ENCODE data around the gene SLC12A8.
A peak's percentile ranks its signal among the peaks of the same experiment; 100 is the strongest.

Gene SLC12A8

GRCh38 chr3:125136966-125137357 is 75.6 kb downstream of the SLC12A8 start:
- no peak for DNase-seq

- DNase-seq = no peak
Measured at GRCh38 chr3:125136515-125136914, 76.0 kb downstream of the SLC12A8 start.

GRCh38 chr3:125134952-125135351 is 77.6 kb downstream of the SLC12A8 start:
- DNase-seq = no peak

- DNase-seq = no peak
Measured at GRCh38 chr3:125132815-125133214, 79.7 kb downstream of the SLC12A8 start.

DNA sequence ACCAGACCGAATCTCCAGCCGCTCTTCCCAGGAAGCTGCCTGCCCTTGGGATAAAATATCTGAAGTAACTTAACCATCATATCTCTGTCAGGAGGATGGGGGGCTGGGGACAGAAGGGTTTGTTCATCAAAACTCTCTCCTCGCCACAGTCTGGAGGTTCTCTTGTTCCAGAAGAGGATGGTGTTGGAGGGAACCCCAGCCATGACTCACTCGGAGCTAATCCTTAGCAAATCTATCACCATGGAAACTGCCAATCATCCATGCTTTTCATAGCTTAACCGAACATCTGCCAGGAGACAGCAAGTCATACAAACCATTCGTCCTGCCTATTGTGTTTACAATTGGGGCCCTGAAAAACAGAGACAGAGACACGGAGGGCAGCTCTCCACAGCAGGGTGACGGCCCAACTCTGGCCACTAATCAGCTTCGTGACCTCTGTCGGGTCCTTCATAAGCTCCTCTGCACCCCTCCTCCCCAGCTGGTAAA is 83.0 kb downstream of the SLC12A8 start:
- DNase-seq = no peak

GRCh38 chr3:125128861-125129501 is 83.6 kb downstream of the SLC12A8 start:
- DNase-seq = no peak

DNA sequence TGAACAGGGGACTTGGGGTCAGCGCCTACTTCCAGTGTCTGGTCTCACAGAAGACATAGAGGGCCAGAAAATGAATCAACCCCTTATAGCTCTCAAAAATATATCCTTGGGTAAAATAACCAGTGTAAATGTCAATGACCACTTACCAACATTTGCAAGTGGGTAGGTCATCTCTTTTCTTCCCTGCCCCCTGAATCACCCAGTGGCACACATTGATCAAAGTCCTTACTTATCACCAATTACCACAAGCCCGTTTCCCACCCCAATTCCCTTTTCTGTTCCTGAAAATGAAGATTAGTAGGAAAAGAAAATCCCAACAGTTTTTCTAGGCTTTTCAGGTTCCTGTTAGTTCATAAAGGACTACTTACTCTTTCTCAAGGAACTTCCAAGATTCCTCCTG is 86.2 kb downstream of the SLC12A8 start:
- no peak for DNase-seq

DNA sequence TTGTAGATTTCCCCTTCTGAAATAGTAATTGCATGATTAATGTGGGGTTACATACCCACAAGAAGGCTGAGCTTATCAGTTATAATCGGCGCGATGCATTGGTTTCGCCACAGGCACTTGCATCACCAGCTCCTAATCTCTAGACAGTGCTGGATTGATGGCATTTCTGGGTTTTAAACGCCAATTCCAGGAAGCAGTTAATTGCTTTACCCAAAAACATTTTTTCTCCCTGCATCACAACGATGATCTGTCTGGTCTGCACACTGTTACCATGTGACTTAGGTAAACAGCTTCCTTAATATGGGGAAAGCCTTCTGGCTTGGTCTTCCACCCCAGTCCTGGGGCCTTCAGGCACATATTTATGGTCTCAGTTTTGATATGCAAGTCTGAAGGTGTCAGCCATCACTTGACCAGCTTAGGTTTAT is 86.7 kb downstream of the SLC12A8 start:
- peak; percentile 27 for DNase-seq

DNA sequence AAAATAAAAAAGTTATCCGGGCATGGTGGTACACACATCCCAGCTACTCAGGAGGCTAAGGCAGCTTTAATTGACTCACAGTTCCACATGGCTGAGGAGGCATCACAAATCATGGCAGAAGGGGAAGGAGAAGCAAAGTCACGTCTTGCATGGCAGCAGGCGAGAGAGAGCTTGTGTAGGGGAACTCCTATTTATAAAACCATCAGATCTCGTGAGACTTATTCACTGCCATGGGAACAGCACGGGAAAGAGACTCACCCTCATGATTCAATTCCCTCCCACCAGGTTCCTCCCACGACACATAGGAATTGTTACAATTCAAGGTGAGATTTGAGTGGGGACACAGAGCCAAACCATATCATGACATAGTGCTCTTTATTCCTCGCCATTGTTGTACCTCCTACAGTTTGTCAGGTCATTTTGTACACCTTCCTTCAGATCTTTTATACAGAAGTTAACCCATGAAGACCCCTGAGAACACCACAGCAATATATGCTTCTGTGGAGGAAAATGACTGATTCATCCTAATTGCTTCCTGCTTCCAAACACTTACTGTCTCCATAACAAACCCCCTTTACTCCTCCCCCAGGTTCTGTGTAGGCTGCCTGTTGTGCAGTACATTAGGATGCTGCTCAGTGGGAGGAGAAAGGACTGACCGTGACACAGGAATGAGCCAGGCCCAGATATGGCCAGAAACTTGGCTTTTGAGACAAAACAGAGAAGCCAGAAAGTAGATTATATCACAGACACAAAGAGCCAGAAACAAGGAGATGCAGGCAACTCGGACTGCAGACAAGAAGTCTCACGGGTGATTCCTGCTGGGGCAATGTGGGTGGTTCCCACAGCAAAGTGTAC is 88.9 kb downstream of the SLC12A8 start:
- DNase-seq = no peak

DNA sequence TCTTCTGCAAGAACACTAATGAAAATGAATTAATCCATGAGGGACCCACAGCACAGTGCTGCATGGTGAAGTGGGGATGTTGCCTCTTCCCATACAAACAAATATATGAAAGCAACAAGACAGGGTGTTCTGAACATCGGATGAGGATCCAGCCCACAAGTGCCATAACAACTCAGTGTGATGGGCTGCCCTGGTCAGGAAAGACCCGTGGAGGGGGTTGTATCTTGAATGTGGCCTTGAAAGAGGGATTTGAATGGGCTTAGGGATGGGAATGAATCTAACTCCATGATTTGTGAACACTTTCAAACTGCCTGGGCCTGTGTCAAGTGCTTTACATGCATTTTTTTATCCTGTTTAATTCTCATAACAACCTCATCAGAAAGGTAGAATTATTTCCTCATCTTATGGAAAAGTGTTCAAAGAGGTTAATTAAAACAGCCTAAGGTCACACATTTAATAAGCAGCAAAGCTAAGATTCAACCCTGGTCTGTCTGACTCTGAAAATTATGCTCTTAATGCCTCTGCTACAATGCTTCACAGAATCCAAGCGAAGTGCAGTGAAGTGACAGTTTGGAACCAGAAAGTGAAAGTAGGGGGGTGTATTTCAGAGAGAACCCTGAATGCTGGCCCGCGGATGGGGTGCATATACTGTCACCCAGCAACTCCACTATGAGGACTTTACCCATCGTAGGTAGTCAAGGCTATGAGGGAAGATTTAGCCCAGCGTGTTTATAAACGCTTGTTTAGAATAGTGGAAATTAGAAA is 91.1 kb downstream of the SLC12A8 start:
- DNase-seq = no peak

DNA sequence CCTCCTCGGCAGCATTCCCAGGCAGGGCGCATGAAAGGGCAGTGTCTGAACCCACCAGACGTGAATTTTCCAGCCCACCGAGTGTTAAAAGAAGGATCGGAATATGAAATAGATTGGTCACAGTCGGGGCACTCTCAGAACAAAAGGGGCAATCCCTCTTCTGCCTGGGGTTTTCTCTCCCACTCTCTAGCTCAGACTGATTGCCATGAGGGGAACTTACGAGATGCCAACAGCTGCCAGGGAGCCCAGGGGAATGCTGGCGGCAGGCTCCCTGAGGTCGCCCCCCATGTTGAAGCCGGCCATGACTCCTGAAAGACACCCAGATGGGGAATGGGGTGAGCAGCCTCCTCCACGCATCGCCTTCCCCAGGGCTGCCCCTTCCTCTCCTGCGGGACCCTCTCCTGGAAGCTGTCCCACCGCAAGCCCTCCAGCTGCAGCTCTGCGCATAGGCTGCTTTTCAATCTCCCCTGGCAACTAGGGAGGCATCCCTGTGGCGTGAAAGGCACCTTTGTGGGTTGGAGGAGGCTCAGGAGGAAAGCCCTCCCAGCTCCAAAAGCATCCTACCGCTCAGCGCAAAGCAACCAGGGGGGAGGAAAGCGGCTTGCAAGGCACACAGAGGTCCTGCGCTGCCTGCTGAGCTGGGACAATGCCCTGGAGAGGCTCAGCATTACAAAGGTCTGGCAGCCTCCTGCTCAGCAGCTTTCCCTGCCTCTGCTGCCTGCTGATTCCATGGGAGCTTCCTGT is 92.0 kb downstream of the SLC12A8 start:
- DNase-seq = no peak

- no peak for DNase-seq
Measured at GRCh38 chr3:125119752-125120378, 92.7 kb downstream of the SLC12A8 start.

DNA sequence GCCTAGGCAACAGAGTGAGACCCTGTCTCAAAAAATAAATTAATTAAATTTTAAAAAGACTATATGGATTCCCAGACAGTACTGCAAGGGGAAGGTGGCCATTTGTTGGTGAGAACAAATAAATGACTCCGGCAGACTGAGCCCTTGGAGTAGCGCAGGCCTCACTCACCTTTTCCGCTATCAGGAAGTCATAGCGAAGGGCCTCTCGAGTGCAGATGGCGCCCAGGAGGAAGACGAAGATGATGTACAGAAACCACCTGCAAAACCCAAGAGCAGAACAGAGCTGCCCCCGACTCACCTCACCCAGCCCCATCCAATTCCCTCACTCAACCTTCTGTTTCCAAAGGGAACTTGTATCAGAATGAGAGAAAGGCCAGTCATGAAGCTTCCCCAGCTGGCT is 93.9 kb downstream of the SLC12A8 start:
- DNase-seq = no peak

DNA sequence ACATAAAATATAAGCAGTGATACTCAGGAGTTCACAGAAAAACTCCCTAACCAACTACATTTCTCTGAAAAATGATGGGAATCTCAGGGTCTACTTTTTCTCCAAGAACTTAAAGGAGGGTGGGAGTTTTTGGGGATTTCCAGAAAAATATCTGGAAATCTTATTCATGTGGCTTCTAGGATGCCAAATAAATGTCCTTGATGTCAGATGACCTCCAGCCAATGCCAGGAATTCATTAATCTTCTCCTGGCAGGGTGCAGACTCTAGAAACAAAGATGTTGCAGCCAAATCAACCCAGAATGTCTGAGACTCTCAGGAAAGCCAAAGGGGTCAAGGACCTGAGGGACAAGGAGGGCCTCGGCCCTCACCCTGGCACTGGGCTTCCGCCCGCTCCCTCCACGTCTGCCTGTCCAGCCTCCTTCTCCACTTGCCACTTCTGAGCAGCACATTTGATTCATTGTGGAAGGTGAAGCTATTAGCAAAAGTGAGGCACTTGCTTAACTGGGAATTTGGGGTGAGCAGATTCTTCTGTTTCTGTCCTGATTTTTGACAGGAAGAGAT is 94.8 kb downstream of the SLC12A8 start:
- DNase-seq = no peak

DNA sequence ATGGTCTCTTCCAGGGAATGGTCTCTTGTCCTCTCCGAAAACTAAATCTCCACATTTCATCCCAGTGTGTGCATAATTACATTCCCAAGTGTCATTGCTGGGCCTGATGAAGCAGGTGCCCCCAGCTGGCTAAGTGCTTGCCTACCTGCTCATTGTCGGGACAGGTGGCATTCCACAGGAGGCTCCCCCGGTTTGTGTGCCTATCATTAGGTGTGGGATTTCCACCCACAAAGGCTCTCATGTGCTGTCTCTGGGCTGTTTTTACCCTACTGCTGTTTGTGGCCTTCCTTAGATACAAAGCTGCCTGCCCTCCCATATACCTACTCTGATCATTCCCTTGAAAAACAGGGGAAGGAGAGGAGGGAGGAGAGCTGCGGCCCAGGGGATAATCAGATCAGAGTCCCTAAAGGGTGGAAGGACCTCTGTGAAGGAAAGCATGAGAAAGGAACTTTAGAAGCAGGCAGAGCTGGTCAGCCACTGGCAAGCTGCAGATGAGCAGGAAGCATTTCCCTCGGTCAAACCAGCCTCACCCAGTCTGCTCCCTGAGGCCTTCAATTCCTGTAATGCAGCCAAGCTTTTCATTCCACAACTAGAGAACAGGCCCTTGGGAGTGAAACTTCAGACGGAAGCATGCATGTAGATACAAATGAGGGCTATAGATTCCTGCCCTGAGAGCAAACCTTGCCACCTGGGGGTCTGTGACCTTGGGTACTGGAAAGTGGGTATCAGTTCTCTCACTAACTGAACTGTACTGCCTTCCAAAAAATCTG is 96.1 kb downstream of the SLC12A8 start:
- no peak for DNase-seq

- no peak for DNase-seq
Measured at GRCh38 chr3:125115640-125116039, 96.9 kb downstream of the SLC12A8 start.

- no peak for DNase-seq
Measured at GRCh38 chr3:125112981-125113380, 99.6 kb downstream of the SLC12A8 start.

GRCh38 chr3:125110876-125111480 is 101.6 kb downstream of the SLC12A8 start:
- no peak for DNase-seq

DNA sequence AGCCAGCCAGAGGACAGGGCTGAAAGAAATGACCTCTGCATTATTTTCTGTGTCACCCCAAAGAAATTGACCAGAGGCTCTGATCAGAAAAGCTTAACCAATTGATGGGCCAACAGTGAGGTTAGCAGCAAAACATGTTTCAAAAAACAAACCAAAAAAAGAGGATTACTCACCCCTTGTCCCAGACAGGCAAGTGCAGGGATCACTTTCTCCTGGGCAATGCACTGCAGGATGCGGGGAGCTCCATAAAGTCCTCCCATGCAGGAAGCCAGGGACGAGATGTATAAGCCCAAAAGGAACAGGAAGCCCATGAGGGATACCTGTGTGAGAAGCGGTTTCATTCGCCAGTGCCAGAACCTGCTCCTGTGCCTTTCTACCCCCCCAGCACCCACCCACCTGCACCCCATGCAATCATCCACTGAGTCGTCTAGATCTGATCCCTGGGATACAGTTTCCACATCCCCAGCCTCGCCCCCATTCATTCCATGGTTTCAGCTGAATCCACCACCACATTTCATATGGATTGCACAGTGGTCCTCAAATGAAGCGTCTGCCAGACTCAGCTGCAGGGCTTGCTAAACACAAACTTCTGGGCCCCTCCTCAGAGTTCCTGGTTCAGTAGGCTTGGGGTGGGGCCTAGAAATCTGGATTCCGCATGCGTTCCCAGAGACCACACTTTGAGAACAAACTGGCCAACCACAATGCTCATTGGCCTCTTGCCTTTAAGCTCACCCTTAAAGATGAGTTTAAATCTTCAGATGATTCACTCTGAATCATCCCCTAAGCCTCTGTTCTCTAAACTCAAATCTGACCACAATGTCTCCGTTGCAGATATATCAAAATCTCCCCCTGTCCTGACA is 102.3 kb downstream of the SLC12A8 start:
- DNase-seq = no peak

- no peak for DNase-seq
Measured at GRCh38 chr3:125109536-125109925, 103.0 kb downstream of the SLC12A8 start.

All from CD4-positive, alpha-beta T cell treated with Interleukin-15 for 1 hour (primary cell).